PFSK-1 (cell line): ENCODE results near the gene JPH3.

Source experiments
- FOXP2 ChIP-seq: optimal IDR thresholded peaks from 2 replicates; pipeline ENCODE3; 2011; ENCODE audit warnings: borderline replicate concordance, control low read depth, inconsistent platforms; ENCODE audit not compliant: insufficient read depth; ENCODE audit errors: extremely low read length, extremely low read depth
- POLR2AphosphoS5 ChIP-seq: IDR thresholded peaks from 2 replicates; pipeline ENCODE4 v1.6.1; 2012; ENCODE audit warnings: low read depth, mild to moderate bottlenecking, control low read depth, low read length, moderate library complexity
- REST ChIP-seq, 2 experiments: IDR thresholded peaks; 2 replicates each; pipeline versions ENCODE4 v1.6.1 to v1.8.0; 2011 to 2012; ENCODE audit warnings: low read depth in 2 of 2, low read length in 2 of 2, control low read depth in 1 of 2, inconsistent platforms in 1 of 2, mild to moderate bottlenecking in 1 of 2, moderate library complexity in 1 of 2; ENCODE audit not compliant: insufficient read depth in 1 of 2
- SIN3A ChIP-seq: IDR thresholded peaks from 2 replicates; pipeline ENCODE4 v1.6.1; 2012; ENCODE audit warnings: mild to moderate bottlenecking, low read length, moderate library complexity, borderline replicate concordance; ENCODE audit not compliant: insufficient read depth
- TAF1 ChIP-seq: IDR thresholded peaks from 2 replicates; pipeline ENCODE4 v1.6.1; 2012; ENCODE audit warnings: low read length, control low read depth, borderline replicate concordance; ENCODE audit not compliant: insufficient read depth

GRCh38 chr16:87695534-87695933 lies 93.2 kb downstream of the JPH3 start:
- TF ChIP-seq REST (IDR thresholded peaks at IDR 0.05; ENCODE audit: insufficient read depth in 1 of 2, low read depth in 2 of 2, low read length in 2 of 2) (no peak), SIN3A (no peak), POLR2AphosphoS5 (no peak), TAF1 (no peak), FOXP2 (no peak)
